Measurements from ENCODE around the gene CCDC24.

Gene CCDC24

GRCh38 chr1:44012404-44012803 is 21.0 kb downstream of the CCDC24 start:
- Histone ChIP-seq H3K4me3 (ENCODE audit: low read depth in 1 of 2, low read length in 2 of 2) (no peak overlapping the region), H3K9ac (ENCODE audit: low read depth in 1 of 2, low read length in 2 of 2) (no peak overlapping the region), H3K4me1 (ENCODE audit: control insufficient read depth in 1 of 2, insufficient read depth in 2 of 2, low read length in 2 of 2) (peaks cover 4 to 12% of the 10 kb centered on the region in 2 donors), H3K27me3 (ENCODE audit: control insufficient read depth in 1 of 2, insufficient read depth in 2 of 2, low read length in 2 of 2) (no peaks in the 10 kb centered on the region), H3K27ac (ENCODE audit: low read depth, low read length) (no peak overlapping the region), H3K9me3 (ENCODE audit: control insufficient read depth in 1 of 2, low read length in 2 of 2) (no peaks in the 10 kb centered on the region), H3K36me3 (ENCODE audit: control insufficient read depth in 1 of 2, insufficient read depth in 2 of 2, low read length in 2 of 2) (no peaks in the 10 kb centered on the region)

- Histone ChIP-seq H3K9me3 (ENCODE audit: control insufficient read depth in 1 of 2, low read length in 2 of 2) (no peaks in the 10 kb centered on the region), H3K4me3 (ENCODE audit: low read depth in 1 of 2, low read length in 2 of 2) (no peak overlapping the region), H3K27me3 (ENCODE audit: control insufficient read depth in 1 of 2, insufficient read depth in 2 of 2, low read length in 2 of 2) (no peaks in the 10 kb centered on the region), H3K9ac (ENCODE audit: low read depth in 1 of 2, low read length in 2 of 2) (no peak overlapping the region), H3K4me1 (ENCODE audit: control insufficient read depth in 1 of 2, insufficient read depth in 2 of 2, low read length in 2 of 2) (peaks cover 4 to 12% of the 10 kb centered on the region in 2 donors), H3K36me3 (ENCODE audit: control insufficient read depth in 1 of 2, insufficient read depth in 2 of 2, low read length in 2 of 2) (no peaks in the 10 kb centered on the region), H3K27ac (ENCODE audit: low read depth, low read length) (no peak overlapping the region)
Observed at GRCh38 chr1:44012941-44013609, 21.7 kb downstream of the CCDC24 start.

GRCh38 chr1:44013949-44014348 is 22.6 kb downstream of the CCDC24 start:
- Histone ChIP-seq H3K9ac (ENCODE audit: low read depth in 1 of 2, low read length in 2 of 2) (no peak overlapping the region), H3K27me3 (ENCODE audit: control insufficient read depth in 1 of 2, insufficient read depth in 2 of 2, low read length in 2 of 2) (no peaks in the 10 kb centered on the region), H3K36me3 (ENCODE audit: control insufficient read depth in 1 of 2, insufficient read depth in 2 of 2, low read length in 2 of 2) (no peaks in the 10 kb centered on the region), H3K9me3 (ENCODE audit: control insufficient read depth in 1 of 2, low read length in 2 of 2) (no peaks in the 10 kb centered on the region), H3K4me3 (ENCODE audit: low read depth in 1 of 2, low read length in 2 of 2) (no peak overlapping the region), H3K27ac (ENCODE audit: low read depth, low read length) (no peak overlapping the region), H3K4me1 (ENCODE audit: control insufficient read depth in 1 of 2, insufficient read depth in 2 of 2, low read length in 2 of 2) (peaks cover 4 to 12% of the 10 kb centered on the region in 2 donors)

- Histone ChIP-seq H3K36me3 (ENCODE audit: control insufficient read depth in 1 of 2, insufficient read depth in 2 of 2, low read length in 2 of 2) (no peaks in the 10 kb centered on the region), H3K4me1 (ENCODE audit: control insufficient read depth in 1 of 2, insufficient read depth in 2 of 2, low read length in 2 of 2) (peaks cover 4 to 12% of the 10 kb centered on the region in 2 donors), H3K27ac (ENCODE audit: low read depth, low read length) (no peak overlapping the region), H3K4me3 (ENCODE audit: low read depth in 1 of 2, low read length in 2 of 2) (no peak overlapping the region), H3K9ac (ENCODE audit: low read depth in 1 of 2, low read length in 2 of 2) (no peak overlapping the region), H3K27me3 (ENCODE audit: control insufficient read depth in 1 of 2, insufficient read depth in 2 of 2, low read length in 2 of 2) (no peaks in the 10 kb centered on the region), H3K9me3 (ENCODE audit: control insufficient read depth in 1 of 2, low read length in 2 of 2) (no peaks in the 10 kb centered on the region)
Observed at GRCh38 chr1:44014365-44015104, 23.1 kb downstream of the CCDC24 start.

- Histone ChIP-seq H3K4me1 (ENCODE audit: control insufficient read depth in 1 of 2, insufficient read depth in 2 of 2, low read length in 2 of 2) (peaks cover 4 to 12% of the 10 kb centered on the region in 2 donors), H3K4me3 (ENCODE audit: low read depth in 1 of 2, low read length in 2 of 2) (no peak overlapping the region), H3K36me3 (ENCODE audit: control insufficient read depth in 1 of 2, insufficient read depth in 2 of 2, low read length in 2 of 2) (no peaks in the 10 kb centered on the region), H3K9ac (ENCODE audit: low read depth in 1 of 2, low read length in 2 of 2) (no peak overlapping the region), H3K27me3 (ENCODE audit: control insufficient read depth in 1 of 2, insufficient read depth in 2 of 2, low read length in 2 of 2) (no peaks in the 10 kb centered on the region), H3K27ac (ENCODE audit: low read depth, low read length) (no peak overlapping the region), H3K9me3 (ENCODE audit: control insufficient read depth in 1 of 2, low read length in 2 of 2) (no peaks in the 10 kb centered on the region)
Observed at GRCh38 chr1:44015206-44015605, 23.8 kb downstream of the CCDC24 start.

GRCh38 chr1:44016041-44016889 is 24.9 kb downstream of the CCDC24 start:
- no peak overlapping the region for H3K27ac ChIP-seq (ENCODE audit: low read depth, low read length)
- H3K27me3 ChIP-seq (ENCODE audit: control insufficient read depth in 1 of 2, insufficient read depth in 2 of 2, low read length in 2 of 2) = no peaks in the 10 kb centered on the region
- H3K4me3 ChIP-seq (ENCODE audit: low read depth in 1 of 2, low read length in 2 of 2) = no peak overlapping the region
- no peak overlapping the region for H3K9ac ChIP-seq (ENCODE audit: low read depth in 1 of 2, low read length in 2 of 2)
- peaks cover 4 to 12% of the 10 kb centered on the region in 2 donors for H3K4me1 ChIP-seq (ENCODE audit: control insufficient read depth in 1 of 2, insufficient read depth in 2 of 2, low read length in 2 of 2)
- no peaks in the 10 kb centered on the region for H3K9me3 ChIP-seq (ENCODE audit: control insufficient read depth in 1 of 2, low read length in 2 of 2)
- H3K36me3 ChIP-seq (ENCODE audit: control insufficient read depth in 1 of 2, insufficient read depth in 2 of 2, low read length in 2 of 2) = no peaks in the 10 kb centered on the region

- H3K27me3 ChIP-seq (ENCODE audit: control insufficient read depth in 1 of 2, insufficient read depth in 2 of 2, low read length in 2 of 2) = no peaks in the 10 kb centered on the region
- H3K9ac ChIP-seq (ENCODE audit: low read depth in 1 of 2, low read length in 2 of 2) = no peak overlapping the region
- H3K4me3 ChIP-seq (ENCODE audit: low read depth in 1 of 2, low read length in 2 of 2) = no peak overlapping the region
- H3K36me3 ChIP-seq (ENCODE audit: control insufficient read depth in 1 of 2, insufficient read depth in 2 of 2, low read length in 2 of 2) = peaks cover 0 to 3% of the 10 kb centered on the region in 2 donors
- no peaks in the 10 kb centered on the region for H3K9me3 ChIP-seq (ENCODE audit: control insufficient read depth in 1 of 2, low read length in 2 of 2)
- peaks cover 0 to 10% of the 10 kb centered on the region in 2 donors for H3K4me1 ChIP-seq (ENCODE audit: control insufficient read depth in 1 of 2, insufficient read depth in 2 of 2, low read length in 2 of 2)
- H3K27ac ChIP-seq (ENCODE audit: low read depth, low read length) = no peak overlapping the region
Observed at GRCh38 chr1:44016890-44017400, 25.5 kb downstream of the CCDC24 start.

GRCh38 chr1:44019466-44019948 is 28.1 kb downstream of the CCDC24 start:
- Histone ChIP-seq H3K4me1 (ENCODE audit: control insufficient read depth in 1 of 2, insufficient read depth in 2 of 2, low read length in 2 of 2) (peaks cover 0 to 4% of the 10 kb centered on the region in 2 donors), H3K27me3 (ENCODE audit: control insufficient read depth in 1 of 2, insufficient read depth in 2 of 2, low read length in 2 of 2) (no peaks in the 10 kb centered on the region), H3K36me3 (ENCODE audit: control insufficient read depth in 1 of 2, insufficient read depth in 2 of 2, low read length in 2 of 2) (peaks cover 0 to 3% of the 10 kb centered on the region in 2 donors), H3K9ac (ENCODE audit: low read depth in 1 of 2, low read length in 2 of 2) (no peak overlapping the region), H3K9me3 (ENCODE audit: control insufficient read depth in 1 of 2, low read length in 2 of 2) (no peaks in the 10 kb centered on the region), H3K4me3 (ENCODE audit: low read depth in 1 of 2, low read length in 2 of 2) (no peak overlapping the region), H3K27ac (ENCODE audit: low read depth, low read length) (no peak overlapping the region)

- no peak overlapping the region for H3K4me3 ChIP-seq (ENCODE audit: low read depth in 1 of 2, low read length in 2 of 2)
- H3K9ac ChIP-seq (ENCODE audit: low read depth in 1 of 2, low read length in 2 of 2) = no peak overlapping the region
Observed at GRCh38 chr1:44020464-44020863, 29.1 kb downstream of the CCDC24 start.

More at GRCh38 chr1:44020464-44020863, 29.1 kb downstream of the CCDC24 start:
- peaks cover 0 to 11% of the 10 kb centered on the region in 2 donors for H3K4me1 ChIP-seq (ENCODE audit: control insufficient read depth in 1 of 2, insufficient read depth in 2 of 2, low read length in 2 of 2)
- peaks cover 0 to 3% of the 10 kb centered on the region in 2 donors for H3K36me3 ChIP-seq (ENCODE audit: control insufficient read depth in 1 of 2, insufficient read depth in 2 of 2, low read length in 2 of 2)
- H3K27me3 ChIP-seq (ENCODE audit: control insufficient read depth in 1 of 2, insufficient read depth in 2 of 2, low read length in 2 of 2) = no peaks in the 10 kb centered on the region
- no peak overlapping the region for H3K27ac ChIP-seq (ENCODE audit: low read depth, low read length)
- no peaks in the 10 kb centered on the region for H3K9me3 ChIP-seq (ENCODE audit: control insufficient read depth in 1 of 2, low read length in 2 of 2)

Data from duodenal mucosa (tissue), 2 donors.